Activated gamma-delta T cell (primary cell): Measurements from ENCODE around the gene CLDN4.

Experiments
- DNase-seq: peaks from one replicate; lab custom pipeline; 2025; lab: John Stamatoyannopoulos, UW

CLDN4 gene

GRCh38 chr7:73872056-73872908 lies 41.5 kb downstream of the CLDN4 start:
- no peak for DNase-seq

- no peak for DNase-seq
Observed at GRCh38 chr7:73876361-73876760, 45.6 kb downstream of the CLDN4 start.

- DNase-seq = no peak
Observed at GRCh38 chr7:73876973-73877372, 46.2 kb downstream of the CLDN4 start.

GRCh38 chr7:73879977-73880681 lies 49.3 kb downstream of the CLDN4 start:
- no peak for DNase-seq

- no peak for DNase-seq
Observed at GRCh38 chr7:73880755-73881328, 50.0 kb downstream of the CLDN4 start.

DNA sequence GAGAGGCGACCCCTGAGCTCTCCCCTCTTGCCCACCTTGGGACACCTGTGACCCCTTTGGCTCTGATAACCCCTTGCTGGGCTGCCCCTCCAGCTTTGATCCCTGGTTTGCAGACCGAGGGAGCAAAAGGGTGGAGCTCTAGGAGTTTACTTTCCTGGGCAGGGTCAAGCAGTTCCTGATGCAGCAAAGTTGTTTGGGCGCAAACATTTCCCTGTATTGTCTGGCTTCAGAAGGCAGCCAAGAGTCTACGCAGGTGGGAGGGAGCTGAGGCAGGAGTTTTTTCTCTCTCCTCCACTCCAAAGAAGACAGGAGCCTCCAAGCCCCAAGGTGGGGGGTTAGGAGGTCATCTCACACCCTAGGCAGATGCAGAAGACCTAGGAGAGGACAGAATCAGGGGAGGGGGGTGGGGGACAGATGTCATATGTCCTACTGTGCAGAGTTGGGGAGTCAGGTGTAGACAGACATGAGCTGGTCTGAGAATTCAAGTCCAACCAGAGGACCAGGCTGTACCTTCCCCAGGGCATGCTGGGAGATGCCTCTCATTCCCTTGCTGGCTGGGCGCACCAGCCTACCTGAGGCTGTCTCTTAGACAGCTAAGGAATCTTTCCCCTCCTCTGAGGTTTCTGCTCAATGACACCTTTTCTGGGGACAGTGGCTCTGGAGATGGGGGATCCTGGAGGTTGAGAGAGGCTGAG lies 50.7 kb downstream of the CLDN4 start:
- no peak for DNase-seq

DNA sequence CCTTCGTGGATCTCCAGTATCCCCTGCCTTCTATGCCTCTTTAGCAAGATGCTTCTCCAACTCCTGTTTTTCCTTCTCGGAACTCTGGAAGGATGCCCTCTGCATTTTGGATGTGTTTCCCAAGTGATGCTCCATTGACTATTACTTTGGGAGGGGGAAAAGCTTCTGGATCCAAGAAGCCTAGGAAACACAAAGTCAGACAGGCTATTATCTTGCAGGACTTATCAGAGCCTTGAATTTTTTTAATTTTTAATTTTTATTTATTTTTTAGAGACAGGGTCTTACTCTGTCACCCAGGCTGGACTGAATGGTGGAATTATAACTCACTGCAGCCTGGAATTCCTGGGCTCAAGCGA lies 51.2 kb downstream of the CLDN4 start:
- DNase-seq = no peak
